Head of caudate nucleus (tissue), 42 donors: Measurements from ENCODE around the gene TUBB8B.
"Not testable (repeated sequence)": the region's sequence is repeated elsewhere in the genome, so short reads cannot be mapped to it uniquely, and the experiment has no call there.

ENCODE experiments used
- DNase-seq, 42 donors: peaks; one replicate each; pipeline versions ENCODE4 v3.0.0 to v3.0.0-alpha.2; 2020 to 2021; ENCODE audit warnings: mixed read lengths in 7 of 42
- intact Hi-C: fragments of 100-400 bp; cut with DNase I; formaldehyde crosslinking; loops from one replicate; pipeline ENCODE4 v1.15.0; 2022

Gene TUBB8B

GRCh38 chr18:49176-49665 lies at the start of gene TUBB8B:
TSS of gene TUBB8B (minus strand) at chr18:49615. CDS start at chr18:49557, 58 bp downstream.
- intact Hi-C loops, DNase-seq: not testable (repeated sequence)

GRCh38 chr18:97252-97914 lies 48.0 kb upstream of the TUBB8B start:
- DNase-seq, intact Hi-C loops: not testable (repeated sequence)

DNA sequence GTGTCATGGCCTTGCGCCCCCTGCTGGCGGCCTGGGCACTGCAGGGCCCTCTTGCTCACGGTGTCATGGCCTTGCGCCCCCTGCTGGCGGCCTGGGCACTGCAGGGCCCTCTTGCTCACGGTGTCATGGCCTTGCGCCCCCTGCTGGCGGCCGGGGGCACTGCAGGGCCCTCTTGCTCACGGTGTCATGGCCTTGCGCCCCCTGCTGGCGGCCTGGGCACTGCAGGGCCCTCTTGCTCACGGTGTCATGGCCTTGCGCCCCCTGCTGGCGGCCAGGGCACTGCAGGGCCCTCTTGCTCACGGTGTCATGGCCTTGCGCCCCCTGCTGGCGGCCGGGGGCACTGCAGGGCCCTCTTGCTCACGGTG lies 47.3 kb upstream of the TUBB8B start:
- DNase-seq, intact Hi-C loops: not testable (repeated sequence)

DNA sequence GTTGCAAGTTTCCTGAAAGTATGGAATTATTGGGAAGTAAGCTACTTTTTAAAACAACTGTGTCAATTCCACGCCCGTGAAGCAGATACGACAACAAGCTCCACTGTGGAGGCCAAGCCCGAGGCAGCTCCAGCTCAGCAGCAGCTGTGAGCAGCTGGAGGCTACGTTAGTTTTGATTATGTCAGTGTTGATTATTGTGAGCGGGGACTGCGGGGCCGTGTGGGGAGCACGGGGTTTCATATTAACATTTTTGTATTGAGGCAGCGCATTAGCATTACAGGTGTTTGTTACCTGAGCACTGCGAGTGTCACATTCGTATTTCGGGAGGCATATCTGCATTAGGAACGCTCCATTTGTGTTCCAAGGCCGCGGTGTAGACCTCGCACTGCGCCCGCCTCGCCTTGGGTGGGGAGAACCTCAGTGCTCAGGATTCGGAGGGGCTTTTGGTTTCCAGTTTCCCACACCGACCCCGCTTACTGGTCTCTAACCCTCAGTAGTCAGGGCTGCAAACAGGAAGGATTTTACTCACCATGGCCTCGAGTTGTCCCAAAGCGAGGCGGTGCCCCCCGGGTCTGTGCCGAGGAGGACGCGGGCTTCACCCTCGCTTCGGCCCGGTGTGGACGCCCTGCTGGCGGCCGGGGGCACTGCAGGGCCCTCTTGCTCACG lies 46.8 kb upstream of the TUBB8B start:
- intact Hi-C loops, DNase-seq: not testable (repeated sequence)

DNA sequence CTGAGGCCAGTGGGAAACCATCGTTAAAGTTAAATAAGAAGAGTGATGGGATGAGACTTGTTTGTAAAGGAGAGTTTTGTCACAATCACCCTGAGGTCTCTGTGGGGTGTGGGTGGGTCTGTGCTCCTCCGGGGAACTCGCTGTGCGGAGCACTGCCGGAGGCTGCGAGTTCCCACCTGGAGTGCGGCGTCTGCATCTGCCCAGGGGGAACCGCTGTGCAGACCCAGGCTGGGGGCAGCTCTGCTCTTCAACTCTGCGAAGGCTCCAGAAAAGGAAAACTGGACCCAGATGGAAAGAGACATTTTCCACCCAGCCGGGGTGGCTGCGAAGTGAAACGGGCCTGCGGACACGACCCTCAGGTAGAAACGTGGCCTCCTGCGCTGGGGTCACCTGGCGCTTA lies 46.2 kb upstream of the TUBB8B start:
- DNase-seq, intact Hi-C loops: not testable (repeated sequence)

DNA sequence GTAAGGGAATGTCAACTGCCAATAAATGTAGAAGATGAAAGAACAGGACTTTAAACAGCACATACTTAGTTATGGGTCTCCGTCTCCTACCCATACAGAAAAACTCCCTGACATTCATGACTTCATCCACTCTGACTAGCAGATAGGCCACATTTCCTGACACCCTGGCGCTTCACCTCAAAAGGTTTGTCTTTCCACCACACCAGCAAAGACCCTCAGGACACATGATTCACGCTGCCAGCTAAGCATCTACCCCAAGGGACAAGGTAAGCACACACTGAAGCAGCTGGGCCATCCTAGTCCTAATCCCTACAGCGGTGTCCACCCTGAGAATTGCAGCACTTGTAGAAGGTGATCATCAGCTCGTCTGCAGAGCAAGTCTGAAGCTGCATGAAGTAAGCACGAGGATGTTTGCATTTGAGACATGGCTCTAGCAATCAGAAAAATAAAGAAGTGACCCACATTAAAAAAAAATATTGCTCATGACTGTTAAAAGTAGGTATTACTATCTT lies 44.5 kb upstream of the TUBB8B start:
- DNase-seq, intact Hi-C loops: not testable (repeated sequence)

DNA sequence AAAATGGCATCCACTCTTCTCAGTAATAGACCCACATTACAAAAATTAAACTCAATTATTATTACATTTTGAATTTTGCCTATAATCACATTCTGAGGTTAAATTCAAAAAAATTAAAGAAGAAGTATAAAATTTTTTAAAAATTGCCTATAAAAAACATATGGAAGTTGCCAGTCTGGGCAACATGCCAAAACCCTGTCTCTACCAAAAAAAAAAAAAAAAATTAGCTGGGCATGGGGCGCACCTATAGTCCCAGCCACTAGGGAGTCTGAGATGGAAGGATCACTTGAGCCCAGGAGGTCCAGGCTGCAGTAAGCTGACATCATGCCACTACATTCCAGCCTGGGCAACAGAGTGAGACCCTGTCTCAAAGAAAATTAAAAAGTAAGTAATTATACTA lies 42.1 kb upstream of the TUBB8B start:
- intact Hi-C loops, DNase-seq: not testable (repeated sequence)

GRCh38 chr18:90396-91193 lies 41.2 kb upstream of the TUBB8B start:
- DNase-seq, intact Hi-C loops: not testable (repeated sequence)

GRCh38 chr18:89124-89523 lies 39.7 kb upstream of the TUBB8B start:
- intact Hi-C loops, DNase-seq: not testable (repeated sequence)

GRCh38 chr18:84801-85200 lies 35.4 kb upstream of the TUBB8B start:
- intact Hi-C loops, DNase-seq: not testable (repeated sequence)

DNA sequence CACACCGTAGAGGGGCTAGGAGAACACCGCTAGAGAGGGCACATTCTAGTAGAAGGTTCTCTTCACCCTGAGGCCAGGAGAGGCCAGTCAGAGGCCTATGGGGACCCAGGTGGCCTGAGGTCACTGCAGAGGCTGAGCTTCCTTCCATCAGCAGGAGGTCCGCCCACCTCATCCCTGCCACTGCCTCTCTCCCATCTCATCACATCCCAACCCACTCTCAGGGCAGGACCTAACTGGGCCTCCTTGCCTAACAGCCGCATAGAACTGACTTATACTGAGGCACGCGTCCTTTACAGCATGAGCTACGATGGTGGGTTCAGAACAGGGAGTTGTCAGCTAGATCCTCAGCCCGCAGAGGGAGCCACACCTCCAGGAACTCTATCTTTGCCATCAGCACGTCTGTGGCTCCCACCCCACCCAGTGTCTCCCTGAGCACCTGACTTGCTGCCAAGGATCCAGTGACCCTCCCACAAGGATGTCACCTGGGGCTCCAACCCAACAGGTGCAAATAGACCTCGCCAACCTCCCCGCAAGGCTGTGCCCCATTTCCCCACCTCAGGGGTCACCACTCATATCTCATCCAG lies 33.3 kb upstream of the TUBB8B start:
- DNase-seq, intact Hi-C loops: not testable (repeated sequence)

GRCh38 chr18:80881-81280 lies 31.5 kb upstream of the TUBB8B start:
- intact Hi-C loops, DNase-seq: not testable (repeated sequence)

GRCh38 chr18:80202-80601 lies 30.8 kb upstream of the TUBB8B start:
- DNase-seq, intact Hi-C loops: not testable (repeated sequence)

DNA sequence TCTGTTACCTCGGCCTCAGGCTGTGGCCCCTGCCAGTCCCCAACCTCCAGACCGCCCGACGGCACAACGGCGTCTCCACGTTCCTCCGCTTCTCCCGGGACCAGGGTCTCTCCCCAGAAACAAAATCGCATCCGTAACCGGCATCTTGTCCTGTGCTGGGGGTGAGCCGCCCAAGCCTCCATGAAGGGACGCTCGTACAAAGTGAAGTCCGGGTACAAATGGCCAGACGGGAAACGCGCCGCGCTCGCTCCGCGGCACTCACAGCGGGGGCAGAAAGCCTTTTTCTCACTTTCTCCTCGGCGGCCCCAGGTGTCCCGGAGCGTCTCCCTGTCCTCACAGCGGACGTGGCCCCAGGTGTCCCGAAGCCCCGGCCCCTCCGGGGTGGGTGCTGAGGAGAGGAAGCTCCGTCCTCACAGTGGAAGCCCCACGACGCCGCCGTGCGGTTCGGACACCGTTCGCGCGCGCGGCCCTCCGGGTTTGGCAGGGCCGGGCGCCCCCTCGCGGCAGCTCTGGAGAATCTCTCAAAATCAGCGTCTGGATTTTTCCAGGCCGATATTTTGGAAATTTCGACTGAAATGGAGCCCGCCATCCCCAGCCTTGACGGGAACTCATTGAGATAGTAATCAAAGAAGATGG lies 26.2 kb upstream of the TUBB8B start:
- DNase-seq, intact Hi-C loops: not testable (repeated sequence)

DNA sequence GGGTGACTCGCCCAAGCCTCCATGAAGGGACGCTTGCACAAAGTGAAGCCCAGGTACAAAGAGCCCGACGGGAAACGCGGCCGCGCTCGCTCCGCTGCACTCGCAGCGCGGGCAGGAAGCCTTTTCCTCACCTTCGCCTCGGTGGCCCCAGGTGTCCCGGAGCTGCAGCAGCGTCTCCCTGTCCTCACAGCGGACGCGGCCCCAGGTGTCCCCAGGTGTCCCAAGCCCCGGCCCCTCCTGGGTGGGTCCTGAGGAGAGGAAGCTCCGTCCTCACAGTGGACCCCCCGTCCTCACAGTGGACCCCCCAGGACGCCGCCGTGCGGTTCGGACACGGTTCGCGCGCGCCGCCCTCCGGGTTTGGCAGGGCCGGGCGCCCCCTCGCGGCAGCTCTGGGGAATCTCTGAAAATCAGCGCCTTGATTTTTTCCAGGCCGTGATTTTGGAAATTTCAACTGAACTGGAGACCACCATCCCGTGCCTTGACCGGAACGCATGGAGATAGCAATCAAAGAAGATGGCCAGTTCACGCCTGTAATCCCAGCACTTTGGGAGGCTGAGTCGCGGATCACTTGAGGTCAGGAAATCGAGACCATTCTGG lies 23.9 kb upstream of the TUBB8B start:
- intact Hi-C loops, DNase-seq: not testable (repeated sequence)

DNA sequence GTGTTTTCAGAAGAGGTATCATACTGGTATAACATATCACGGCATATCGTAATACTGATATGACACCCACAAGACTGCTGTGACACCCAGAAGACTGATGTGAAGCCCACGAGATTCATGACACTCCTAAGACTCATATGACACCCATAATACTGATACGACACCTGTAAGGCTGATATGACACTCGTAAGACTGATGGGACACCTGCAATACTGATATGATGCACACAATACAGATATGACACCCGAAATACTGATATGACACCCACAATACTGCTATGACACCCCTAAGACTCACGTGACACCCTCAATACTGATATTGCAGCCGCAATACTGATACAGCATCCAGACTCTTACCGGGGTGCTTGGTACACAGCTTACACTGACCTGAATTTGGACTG lies 18.3 kb upstream of the TUBB8B start:
- intact Hi-C loops, DNase-seq: not testable (repeated sequence)

DNA sequence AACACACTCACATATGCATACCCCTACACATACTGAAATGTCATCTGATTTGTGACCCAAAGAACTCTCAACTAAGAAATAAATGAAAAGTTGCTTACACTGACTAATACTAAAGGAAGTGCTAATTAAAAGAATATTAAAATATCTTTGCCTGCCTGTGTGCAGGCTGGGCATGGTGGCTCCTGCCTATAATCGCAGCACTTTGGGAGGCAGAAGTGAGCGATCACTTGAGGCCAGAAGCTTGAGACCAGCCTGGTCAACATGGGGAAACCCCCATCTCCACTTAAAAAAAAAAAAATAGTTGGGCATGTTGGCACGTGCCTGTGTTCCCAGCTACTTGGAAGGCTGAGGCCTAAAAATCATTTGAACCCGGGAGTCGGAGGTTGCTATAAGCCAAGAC lies 14.9 kb upstream of the TUBB8B start:
- DNase-seq, intact Hi-C loops: not testable (repeated sequence)

GRCh38 chr18:63656-64055 lies 14.2 kb upstream of the TUBB8B start:
- DNase-seq, intact Hi-C loops: not testable (repeated sequence)
